Measurements from ENCODE around the gene SETD9. TPM values are rescaled to one million over a fixed set of nuclear protein-coding genes. Genes with fewer than 3 reads are reported as not detected.

Gene SETD9
- total and polyA plus RNA-seq, 2 of the 13 experiments (the other 11 are each of a cell fraction or from before 2014, with no cell fraction given), result 4.8 to 17.8 TPM

DNA sequence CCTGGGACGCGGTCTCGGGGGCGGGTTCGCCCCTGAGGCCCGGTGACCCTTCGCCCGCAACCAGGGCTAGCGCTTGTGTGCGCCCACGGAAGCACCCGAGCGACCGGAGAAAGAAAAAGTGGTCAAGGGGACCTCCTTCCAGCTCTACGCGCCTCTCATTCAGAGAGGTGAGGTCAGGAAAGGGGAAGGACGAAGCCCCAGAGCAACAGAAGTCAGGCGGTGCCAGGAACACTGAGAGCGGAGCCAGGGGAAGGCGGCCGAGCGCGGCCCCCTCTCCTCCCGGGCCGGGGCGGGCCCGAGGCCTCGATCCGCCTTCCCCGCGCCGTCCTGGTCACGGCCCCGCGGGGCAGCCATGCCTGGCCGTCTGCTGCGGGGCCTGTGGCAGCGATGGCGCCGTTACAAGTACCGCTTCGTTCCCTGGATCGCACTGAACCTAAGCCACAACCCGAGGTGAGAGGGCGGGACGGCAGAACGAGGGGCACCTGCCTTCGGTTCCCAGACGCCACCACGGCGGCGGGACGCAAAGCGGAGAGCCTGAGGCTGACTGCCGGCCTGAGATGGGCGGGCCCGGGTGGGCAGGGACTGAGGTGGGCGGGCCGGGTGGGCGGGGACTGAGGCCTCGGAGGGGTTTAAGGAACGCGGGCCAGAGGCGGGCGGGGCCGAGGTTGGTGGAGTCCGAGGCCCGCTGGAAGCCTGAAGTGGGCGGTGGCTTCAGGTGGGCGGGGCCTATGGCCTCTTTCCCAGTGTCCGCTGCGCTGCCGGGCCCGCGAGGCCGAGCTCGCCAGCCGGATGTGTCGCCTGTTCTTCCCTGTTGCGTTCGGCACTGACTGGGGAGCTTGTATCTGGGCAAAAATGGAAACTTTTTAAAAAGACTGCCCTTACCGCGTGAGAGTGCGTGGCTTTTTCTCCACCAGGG, at the start of gene SETD9 (continued):
- TF ChIP-seq, protein P1, sequence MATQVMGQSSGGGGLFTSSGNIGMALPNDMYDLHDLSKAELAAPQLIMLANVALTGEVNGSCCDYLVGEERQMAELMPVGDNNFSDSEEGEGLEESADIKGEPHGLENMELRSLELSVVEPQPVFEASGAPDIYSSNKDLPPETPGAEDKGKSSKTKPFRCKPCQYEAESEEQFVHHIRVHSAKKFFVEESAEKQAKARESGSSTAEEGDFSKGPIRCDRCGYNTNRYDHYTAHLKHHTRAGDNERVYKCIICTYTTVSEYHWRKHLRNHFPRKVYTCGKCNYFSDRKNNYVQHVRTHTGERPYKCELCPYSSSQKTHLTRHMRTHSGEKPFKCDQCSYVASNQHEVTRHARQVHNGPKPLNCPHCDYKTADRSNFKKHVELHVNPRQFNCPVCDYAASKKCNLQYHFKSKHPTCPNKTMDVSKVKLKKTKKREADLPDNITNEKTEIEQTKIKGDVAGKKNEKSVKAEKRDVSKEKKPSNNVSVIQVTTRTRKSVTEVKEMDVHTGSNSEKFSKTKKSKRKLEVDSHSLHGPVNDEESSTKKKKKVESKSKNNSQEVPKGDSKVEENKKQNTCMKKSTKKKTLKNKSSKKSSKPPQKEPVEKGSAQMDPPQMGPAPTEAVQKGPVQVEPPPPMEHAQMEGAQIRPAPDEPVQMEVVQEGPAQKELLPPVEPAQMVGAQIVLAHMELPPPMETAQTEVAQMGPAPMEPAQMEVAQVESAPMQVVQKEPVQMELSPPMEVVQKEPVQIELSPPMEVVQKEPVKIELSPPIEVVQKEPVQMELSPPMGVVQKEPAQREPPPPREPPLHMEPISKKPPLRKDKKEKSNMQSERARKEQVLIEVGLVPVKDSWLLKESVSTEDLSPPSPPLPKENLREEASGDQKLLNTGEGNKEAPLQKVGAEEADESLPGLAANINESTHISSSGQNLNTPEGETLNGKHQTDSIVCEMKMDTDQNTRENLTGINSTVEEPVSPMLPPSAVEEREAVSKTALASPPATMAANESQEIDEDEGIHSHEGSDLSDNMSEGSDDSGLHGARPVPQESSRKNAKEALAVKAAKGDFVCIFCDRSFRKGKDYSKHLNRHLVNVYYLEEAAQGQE (IDR thresholded peaks at IDR 0.05; ENCODE audit: borderline replicate concordance in 1 of 2, low read depth in 1 of 2, low read length in 2 of 2), result peak in 1 of 2 experiments; percentile 53; a peak in 1 of 4 replicates
- TF ChIP-seq, protein P2, sequence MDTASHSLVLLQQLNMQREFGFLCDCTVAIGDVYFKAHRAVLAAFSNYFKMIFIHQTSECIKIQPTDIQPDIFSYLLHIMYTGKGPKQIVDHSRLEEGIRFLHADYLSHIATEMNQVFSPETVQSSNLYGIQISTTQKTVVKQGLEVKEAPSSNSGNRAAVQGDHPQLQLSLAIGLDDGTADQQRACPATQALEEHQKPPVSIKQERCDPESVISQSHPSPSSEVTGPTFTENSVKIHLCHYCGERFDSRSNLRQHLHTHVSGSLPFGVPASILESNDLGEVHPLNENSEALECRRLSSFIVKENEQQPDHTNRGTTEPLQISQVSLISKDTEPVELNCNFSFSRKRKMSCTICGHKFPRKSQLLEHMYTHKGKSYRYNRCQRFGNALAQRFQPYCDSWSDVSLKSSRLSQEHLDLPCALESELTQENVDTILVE (CRISPR knock-in tag; IDR thresholded peaks at IDR 0.05), result peak; percentile 58
- TF ChIP-seq KAT7 (CRISPR knock-in tag; IDR thresholded peaks at IDR 0.05; ENCODE audit: borderline replicate concordance), result peak; percentile 61; the same call in 1 of the 2 replicates
- peak; percentile 40; the same call in 1 of the 2 replicates for TF ChIP-seq RXRB (CRISPR knock-in tag; IDR thresholded peaks at IDR 0.05; ENCODE audit: borderline replicate concordance)
- TF ChIP-seq DMAP1 (CRISPR knock-in tag; IDR thresholded peaks at IDR 0.05), result peak; percentile 85
- no peak for TF ChIP-seq KDM6A (CRISPR knock-in tag; IDR thresholded peaks at IDR 0.05; ENCODE audit: low read depth)
- peak; percentile 13; the same call in 1 of the 2 replicates for TF ChIP-seq GATAD2A (CRISPR knock-in tag; IDR thresholded peaks at IDR 0.05)
- TF ChIP-seq TOE1 (CRISPR knock-in tag; IDR thresholded peaks at IDR 0.05), result no peak
- TF ChIP-seq MED13 (CRISPR knock-in tag; IDR thresholded peaks at IDR 0.05), result 0 out of 2 replicates have a peak, but pooled peaks have one; percentile 29
- no peak for TF ChIP-seq ZNF382 (CRISPR knock-in tag; IDR thresholded peaks at IDR 0.05; ENCODE audit: borderline replicate concordance)
- peak; percentile 76; the same call in 1 of the 2 replicates for TF ChIP-seq ZNF572 (CRISPR knock-in tag; IDR thresholded peaks at IDR 0.05)
- TF ChIP-seq ERF (CRISPR knock-in tag; IDR thresholded peaks at IDR 0.05), result peak; percentile 72
- no peak for TF ChIP-seq CHD4 (IDR thresholded peaks at IDR 0.05; ENCODE audit: borderline replicate concordance, low read length)
- TF ChIP-seq HCFC1 (IDR thresholded peaks at IDR 0.05; ENCODE audit: low read depth, low read length), result 0 out of 2 replicates have a peak, but pooled peaks have one; percentile 9
- TF ChIP-seq, protein P3, sequence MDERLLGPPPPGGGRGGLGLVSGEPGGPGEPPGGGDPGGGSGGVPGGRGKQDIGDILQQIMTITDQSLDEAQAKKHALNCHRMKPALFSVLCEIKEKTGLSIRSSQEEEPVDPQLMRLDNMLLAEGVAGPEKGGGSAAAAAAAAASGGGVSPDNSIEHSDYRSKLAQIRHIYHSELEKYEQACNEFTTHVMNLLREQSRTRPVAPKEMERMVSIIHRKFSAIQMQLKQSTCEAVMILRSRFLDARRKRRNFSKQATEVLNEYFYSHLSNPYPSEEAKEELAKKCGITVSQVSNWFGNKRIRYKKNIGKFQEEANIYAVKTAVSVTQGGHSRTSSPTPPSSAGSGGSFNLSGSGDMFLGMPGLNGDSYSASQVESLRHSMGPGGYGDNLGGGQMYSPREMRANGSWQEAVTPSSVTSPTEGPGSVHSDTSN (CRISPR knock-in tag; IDR thresholded peaks at IDR 0.05), result no peak
- peak; percentile 29 for TF ChIP-seq TBX2 (CRISPR knock-in tag; IDR thresholded peaks at IDR 0.05; ENCODE audit: borderline replicate concordance)
- TF ChIP-seq, protein P4, sequence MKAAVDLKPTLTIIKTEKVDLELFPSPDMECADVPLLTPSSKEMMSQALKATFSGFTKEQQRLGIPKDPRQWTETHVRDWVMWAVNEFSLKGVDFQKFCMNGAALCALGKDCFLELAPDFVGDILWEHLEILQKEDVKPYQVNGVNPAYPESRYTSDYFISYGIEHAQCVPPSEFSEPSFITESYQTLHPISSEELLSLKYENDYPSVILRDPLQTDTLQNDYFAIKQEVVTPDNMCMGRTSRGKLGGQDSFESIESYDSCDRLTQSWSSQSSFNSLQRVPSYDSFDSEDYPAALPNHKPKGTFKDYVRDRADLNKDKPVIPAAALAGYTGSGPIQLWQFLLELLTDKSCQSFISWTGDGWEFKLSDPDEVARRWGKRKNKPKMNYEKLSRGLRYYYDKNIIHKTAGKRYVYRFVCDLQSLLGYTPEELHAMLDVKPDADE (CRISPR knock-in tag; IDR thresholded peaks at IDR 0.05), result no peak; the same call in 1 of the 2 replicates
- TF ChIP-seq ZSCAN25 (CRISPR knock-in tag; IDR thresholded peaks at IDR 0.05), result 0 out of 2 replicates have a peak, but pooled peaks have one; percentile 40
- TF ChIP-seq, protein P5, sequence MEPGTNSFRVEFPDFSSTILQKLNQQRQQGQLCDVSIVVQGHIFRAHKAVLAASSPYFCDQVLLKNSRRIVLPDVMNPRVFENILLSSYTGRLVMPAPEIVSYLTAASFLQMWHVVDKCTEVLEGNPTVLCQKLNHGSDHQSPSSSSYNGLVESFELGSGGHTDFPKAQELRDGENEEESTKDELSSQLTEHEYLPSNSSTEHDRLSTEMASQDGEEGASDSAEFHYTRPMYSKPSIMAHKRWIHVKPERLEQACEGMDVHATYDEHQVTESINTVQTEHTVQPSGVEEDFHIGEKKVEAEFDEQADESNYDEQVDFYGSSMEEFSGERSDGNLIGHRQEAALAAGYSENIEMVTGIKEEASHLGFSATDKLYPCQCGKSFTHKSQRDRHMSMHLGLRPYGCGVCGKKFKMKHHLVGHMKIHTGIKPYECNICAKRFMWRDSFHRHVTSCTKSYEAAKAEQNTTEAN (CRISPR knock-in tag; conservative IDR thresholded peaks at IDR 0.05), result peak; percentile 70; the same call in 1 of the 2 replicates
- TF ChIP-seq ZNF724P (CRISPR knock-in tag; IDR thresholded peaks at IDR 0.05; ENCODE audit: borderline replicate concordance), result 0 out of 2 replicates have a peak, but pooled peaks have one; percentile 65

Data from HepG2 (cell line).